DND-41 (cell line): ENCODE data around the gene AKAP6.
A peak's percentile ranks its signal among the peaks of the same experiment; 100 is the strongest.

Experiments
- ATAC-seq: fragments of 200-7000 bp; cut with Tn5 transposase; 3 replicates; pipeline ENCODE4 v1.9.1; 2021; ENCODE audit warnings: low read depth; ENCODE audit not compliant: insufficient read depth
- DNase-seq: peaks from one replicate; pipeline ENCODE4 v3.0.0-alpha.2; 2020
- H2AFZ ChIP-seq: 2 replicates; pipeline ENCODE4 v1.6.0; 2012; ENCODE audit warnings: low read depth, low read length
- H3K27ac ChIP-seq: 2 replicates; pipeline ENCODE4 v1.5.1; 2012; ENCODE audit warnings: low read length, inconsistent platforms
- H3K27me3 ChIP-seq: fragments of 200-600 bp; sonication (generic); 2 replicates; pipeline ENCODE4 v1.6.0; 2012; ENCODE audit warnings: low read length, mild to moderate bottlenecking, inconsistent platforms; ENCODE audit not compliant: insufficient read depth, poor library complexity
- H3K36me3 ChIP-seq: 2 replicates; pipeline ENCODE4 v1.5.1; 2012; ENCODE audit warnings: low read length, inconsistent platforms; ENCODE audit not compliant: insufficient read depth
- H3K4me1 ChIP-seq: 2 replicates; pipeline ENCODE4 v1.5.1; 2012; ENCODE audit warnings: mild to moderate bottlenecking, low read length; ENCODE audit not compliant: insufficient read depth
- H3K4me2 ChIP-seq: 2 replicates; pipeline ENCODE4 v1.6.0; 2012; ENCODE audit warnings: mild to moderate bottlenecking, moderate library complexity, low read length, inconsistent platforms; ENCODE audit not compliant: insufficient read depth
- H3K4me3 ChIP-seq, 2 experiments: fragments of 200-600 bp in 1 of 2; shearing (Covaris generic) in 1 of 2; 2 replicates each; pipeline ENCODE4 v1.5.1; 2012 to 2016; ENCODE audit warnings: inconsistent platforms in 2 of 2, low read length in 2 of 2, mild to moderate bottlenecking in 2 of 2, low read depth in 1 of 2, moderate library complexity in 1 of 2
- H3K79me2 ChIP-seq: 2 replicates; pipeline ENCODE4 v1.6.0; 2012; ENCODE audit warnings: low read length, inconsistent platforms; ENCODE audit not compliant: insufficient read depth
- H3K9ac ChIP-seq: 2 replicates; pipeline ENCODE4 v1.6.0; 2012; ENCODE audit warnings: low read depth, mild to moderate bottlenecking, inconsistent platforms, low read length, moderate library complexity
- H3K9me3 ChIP-seq: 2 replicates; pipeline ENCODE4 v1.5.1; 2012; ENCODE audit warnings: low read length, moderate library complexity, mild to moderate bottlenecking, inconsistent platforms; ENCODE audit not compliant: insufficient read depth, severe bottlenecking
- H4K20me1 ChIP-seq: 2 replicates; pipeline ENCODE4 v1.6.0; 2012; ENCODE audit warnings: low read length; ENCODE audit not compliant: insufficient read depth
- CTCF ChIP-seq: IDR thresholded peaks from 2 replicates; pipeline ENCODE4 v1.5.1; 2012; ENCODE audit warnings: borderline replicate concordance, low read length, moderate library complexity, mild to moderate bottlenecking; ENCODE audit not compliant: poor library complexity, severe bottlenecking; ENCODE audit errors: extremely low read depth
- EZH2 ChIP-seq: IDR thresholded peaks from 3 replicates; pipeline ENCODE4 v1.6.1; 2012; ENCODE audit warnings: borderline replicate concordance, low read depth, mild to moderate bottlenecking, moderate library complexity, low read length, inconsistent platforms; ENCODE audit not compliant: severe bottlenecking

AKAP6 gene

GRCh38 chr14:32377046-32377646 is 48.0 kb downstream of the AKAP6 start:
- no peak overlapping the region for H3K4me2 ChIP-seq
- no peaks in the 10 kb centered on the region for H3K9me3 ChIP-seq
- no peaks in the 10 kb centered on the region for H3K36me3 ChIP-seq
- H3K4me3 ChIP-seq = no peak overlapping the region
- no peak overlapping the region for H3K9ac ChIP-seq
- H3K27me3 ChIP-seq = no peaks in the 10 kb centered on the region
- TF ChIP-seq CTCF (no peak), EZH2 (no peak)
- no peak for ATAC-seq
- H3K4me1 ChIP-seq = no peaks in the 10 kb centered on the region
- no peak overlapping the region for H2AFZ ChIP-seq
- DNase-seq = no peak
- no peak overlapping the region for H3K27ac ChIP-seq
- no peaks in the 10 kb centered on the region for H3K79me2 ChIP-seq
- H4K20me1 ChIP-seq = no peaks in the 10 kb centered on the region

DNA sequence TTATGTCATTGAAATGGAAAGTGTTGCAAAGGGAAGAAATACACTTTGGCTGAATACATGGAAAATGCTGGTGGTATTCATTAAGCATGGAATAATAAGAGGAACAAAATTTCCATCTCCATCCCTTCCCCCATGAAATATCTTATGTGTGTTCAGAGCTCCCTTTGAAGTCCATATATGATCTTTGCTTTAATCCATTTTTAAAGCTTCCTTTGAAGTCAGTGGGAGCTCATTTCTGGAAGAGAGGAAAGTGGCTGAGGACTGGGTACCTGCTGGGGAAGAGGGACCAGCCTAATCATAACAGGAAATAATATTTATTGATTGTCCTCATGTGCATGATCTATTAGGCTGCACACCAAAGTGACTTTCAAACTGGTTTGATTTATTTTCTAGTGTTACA is 49.2 kb downstream of the AKAP6 start:
- no peak for DNase-seq
- H3K79me2 ChIP-seq = no peaks in the 10 kb centered on the region
- no peak for TF ChIP-seq CTCF
- no peak for TF ChIP-seq EZH2
- H3K4me1 ChIP-seq = no peaks in the 10 kb centered on the region
- H3K36me3 ChIP-seq = no peaks in the 10 kb centered on the region
- no peaks in the 10 kb centered on the region for H3K27me3 ChIP-seq
- no peak for ATAC-seq
- no peak overlapping the region for H2AFZ ChIP-seq
- no peak overlapping the region for H3K4me2 ChIP-seq
- no peak overlapping the region for H3K27ac ChIP-seq
- no peak overlapping the region for H3K4me3 ChIP-seq
- no peaks in the 10 kb centered on the region for H4K20me1 ChIP-seq
- no peak overlapping the region for H3K9ac ChIP-seq
- H3K9me3 ChIP-seq = no peaks in the 10 kb centered on the region

- H3K4me2 ChIP-seq = no peak overlapping the region
- H3K4me3 ChIP-seq = no peak overlapping the region
- no peaks in the 10 kb centered on the region for H3K36me3 ChIP-seq
- ATAC-seq = 0 out of 3 replicates have a peak, but pooled peaks have one; percentile 37
- no peak for DNase-seq
- H3K79me2 ChIP-seq = no peaks in the 10 kb centered on the region
- TF ChIP-seq CTCF (no peak), EZH2 (no peak)
- no peak overlapping the region for H3K9ac ChIP-seq
- H3K9me3 ChIP-seq = no peaks in the 10 kb centered on the region
- no peak overlapping the region for H3K27ac ChIP-seq
- no peaks in the 10 kb centered on the region for H3K27me3 ChIP-seq
- no peaks in the 10 kb centered on the region for H4K20me1 ChIP-seq
- H2AFZ ChIP-seq = no peak overlapping the region
- no peaks in the 10 kb centered on the region for H3K4me1 ChIP-seq
Observed at GRCh38 chr14:32379447-32379846, 50.3 kb downstream of the AKAP6 start.

DNA sequence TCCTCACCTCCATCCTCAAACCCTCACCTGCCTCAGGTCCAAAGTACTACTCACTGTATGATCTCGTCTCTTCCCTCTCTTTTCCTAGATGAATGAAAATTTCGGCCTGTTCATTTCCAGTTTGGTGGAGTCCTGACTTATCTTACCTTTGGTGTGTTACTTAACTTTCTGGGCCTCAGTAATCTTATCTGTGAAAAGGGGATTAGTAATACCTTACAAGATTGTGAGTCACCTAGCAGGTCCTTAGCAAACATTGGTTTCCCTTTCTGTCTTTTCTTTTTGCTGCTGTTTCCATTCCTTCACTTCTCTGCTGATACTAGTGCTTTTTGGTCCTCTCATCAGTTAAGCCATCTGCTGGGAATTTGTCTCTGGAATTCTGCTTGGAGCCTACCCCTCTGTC is 52.8 kb downstream of the AKAP6 start:
- Histone ChIP-seq H2AFZ (no peak overlapping the region), H3K4me2 (no peak overlapping the region), H3K27me3 (no peaks in the 10 kb centered on the region), H3K9ac (no peak overlapping the region), H3K4me1 (no peaks in the 10 kb centered on the region), H3K9me3 (no peaks in the 10 kb centered on the region), H3K36me3 (no peaks in the 10 kb centered on the region), H3K27ac (no peak overlapping the region), H3K79me2 (no peaks in the 10 kb centered on the region), H4K20me1 (no peaks in the 10 kb centered on the region), H3K4me3 (no peak overlapping the region)
- ATAC-seq = no peak
- DNase-seq = no peak
- TF ChIP-seq CTCF = no peak
